Smooth muscle cell of the umbilical artery (primary cell): ENCODE data around the gene ZNF714. TPM values are rescaled to one million over a fixed set of nuclear protein-coding genes. Genes with fewer than 3 reads are reported as not detected.

ENCODE experiments used
- total RNA-seq: library from RNA; depleted of rRNA; stranded (reverse); fragments of >200 nt; gene quantifications from 2 replicates; pipeline ENCODE4 v1.2.3, GENCODE V29; 2014

ZNF714 gene
- 4.5 and 7.8 TPM in 2 replicates for total RNA-seq

DNA sequence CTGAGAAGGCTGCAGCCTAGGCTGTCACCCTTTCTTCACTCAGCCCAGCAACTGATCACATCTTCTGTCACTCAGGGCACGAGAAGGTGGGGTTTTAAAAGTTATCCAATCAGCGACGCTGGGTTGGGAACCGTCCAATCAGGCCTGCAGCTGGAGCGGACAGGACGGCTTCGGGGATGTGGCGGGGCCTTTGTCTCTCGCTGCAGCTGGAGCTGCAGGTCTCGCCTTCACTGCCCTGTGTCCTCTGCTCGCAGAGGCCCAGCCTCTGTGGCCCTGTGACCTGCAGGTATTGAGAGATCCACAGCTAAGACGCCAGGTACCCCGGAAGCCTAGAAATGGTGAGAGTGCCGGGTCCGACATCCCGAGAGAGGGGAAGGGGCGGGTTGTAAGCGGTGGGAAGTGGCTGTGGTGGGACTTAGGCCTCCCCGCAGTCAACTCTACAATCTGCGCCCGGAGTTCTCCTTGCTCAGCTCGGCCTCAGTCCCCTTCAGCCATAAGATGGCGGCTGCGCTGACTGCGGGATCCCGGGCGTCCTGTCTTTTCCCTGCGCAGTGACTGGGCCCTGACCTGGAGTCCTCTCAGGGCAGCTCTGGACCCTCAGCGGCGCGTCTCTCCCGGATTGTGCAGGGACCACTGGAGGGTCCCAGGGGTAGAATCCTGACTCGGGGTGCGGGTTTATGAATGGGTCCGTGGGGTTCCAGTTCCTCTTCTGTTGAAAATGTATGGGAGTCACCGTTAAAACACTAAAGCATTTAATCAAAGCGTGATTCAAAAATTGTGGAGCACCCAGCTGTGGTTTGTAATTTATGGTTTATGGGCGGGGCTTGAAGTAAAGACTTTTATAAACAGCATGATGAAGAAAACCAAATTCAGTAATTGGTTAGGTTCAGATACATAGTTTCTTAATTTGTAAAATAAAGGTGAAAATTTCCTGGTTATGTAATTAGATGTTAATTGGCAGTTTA lies at the start of gene ZNF714:
Gene ZNF714 (plus strand): TSS at position 193 of the 965 bp plus-strand sequence. CDS start 16,066 bp downstream, outside the sequence.

DNA sequence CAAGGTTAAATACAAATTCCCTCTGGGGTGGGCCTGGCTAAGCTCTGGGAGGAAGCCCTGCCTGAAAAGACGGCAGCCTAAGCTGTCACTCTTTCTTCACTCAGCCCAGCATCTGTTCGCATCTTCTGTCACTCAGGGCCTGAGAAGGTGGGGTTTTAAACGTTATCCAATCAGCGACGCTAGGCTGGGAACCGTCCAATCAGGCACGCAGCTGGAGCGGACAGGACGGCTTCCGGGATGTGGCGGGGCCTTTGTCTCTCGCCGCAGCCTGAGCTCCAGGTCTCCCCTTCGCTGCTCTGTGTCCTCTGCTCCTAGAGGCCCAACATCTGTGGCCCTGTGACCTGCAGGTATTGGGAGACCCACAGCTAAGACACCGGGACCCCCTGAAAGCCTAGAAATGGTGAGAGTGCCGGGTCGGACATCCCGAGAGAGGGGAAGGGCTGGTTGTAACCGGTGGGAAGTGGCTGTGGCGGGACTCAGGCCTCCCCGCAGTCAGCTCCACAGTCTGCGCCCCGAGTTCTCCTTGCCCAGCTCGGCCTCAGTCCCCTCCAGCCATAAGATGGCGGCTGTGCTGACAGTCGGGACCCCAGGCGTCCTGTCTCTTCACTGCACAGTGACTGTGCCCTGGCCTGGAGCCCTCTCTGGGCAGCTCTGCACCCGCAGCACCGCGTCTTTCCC lies 59.9 kb downstream of the ZNF714 start, which contains the start of gene ZNF431:
Gene ZNF431 (plus strand): TSS at position 254 of the 678 bp plus-strand sequence. CDS start 144 bp downstream, at position 398.

Other genes starting within 250 kb of the ZNF714 start
- 4.9 and 5.0 TPM in 2 replicates for gene ZNF85, start 159.0 kb upstream of the ZNF714 start, total RNA-seq
- gene ZNF430, start 61.5 kb upstream of the ZNF714 start, total RNA-seq = 8.0 and 12.6 TPM in 2 replicates
- 2.1 and 4.7 TPM in 2 replicates for gene ZNF431, start 59.8 kb downstream of the ZNF714 start, total RNA-seq
- gene ZNF708, start 247.2 kb downstream of the ZNF714 start, total RNA-seq = 5.0 and 7.3 TPM in 2 replicates